ENCODE results near the gene BEND6.

GRCh38 chr6:56940977-56941376 lies 13.9 kb upstream of the BEND6 start:
- TF ChIP-seq CTCF (IDR thresholded peaks at IDR 0.05) (no peak), POLR2A (IDR thresholded peaks at IDR 0.05) (no peak), POLR2AphosphoS5 (IDR thresholded peaks at IDR 0.05) (no peak)
